HG02973 (cell line): Measurements from ENCODE around the gene SLC6A13.

Experiments used
- ATAC-seq: cut with Tn5 transposase; IDR thresholded peaks from one replicate; pipeline ENCODE4 v1.9.1; 2021; ENCODE audit warnings: moderate library complexity; ENCODE audit not compliant: unreplicated experiment

Gene SLC6A13

GRCh38 chr12:234891-235415, 27.7 kb downstream of the SLC6A13 start:
- ATAC-seq, result no peak

DNA sequence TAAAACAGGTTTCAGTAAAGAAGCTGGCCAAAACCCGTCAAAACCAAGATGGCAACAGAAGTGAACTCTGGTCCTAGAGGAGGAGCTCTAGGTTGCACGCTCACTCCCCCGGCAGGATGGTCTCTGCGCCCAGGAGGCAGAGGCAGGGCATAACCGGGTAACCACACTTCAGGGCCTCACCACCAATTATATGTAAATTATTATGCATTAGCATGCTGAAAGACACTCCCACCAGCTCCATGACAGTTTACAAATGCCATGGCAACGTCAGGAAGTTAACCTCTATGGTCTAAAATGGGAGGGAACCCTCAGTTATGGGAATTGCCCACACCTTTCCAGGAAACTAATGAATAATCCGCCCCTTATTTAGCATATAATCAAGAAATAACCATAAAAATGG, 28.6 kb downstream of the SLC6A13 start:
- ATAC-seq, result no peak

GRCh38 chr12:233615-233968, 29.0 kb downstream of the SLC6A13 start:
- ATAC-seq, result no peak

DNA sequence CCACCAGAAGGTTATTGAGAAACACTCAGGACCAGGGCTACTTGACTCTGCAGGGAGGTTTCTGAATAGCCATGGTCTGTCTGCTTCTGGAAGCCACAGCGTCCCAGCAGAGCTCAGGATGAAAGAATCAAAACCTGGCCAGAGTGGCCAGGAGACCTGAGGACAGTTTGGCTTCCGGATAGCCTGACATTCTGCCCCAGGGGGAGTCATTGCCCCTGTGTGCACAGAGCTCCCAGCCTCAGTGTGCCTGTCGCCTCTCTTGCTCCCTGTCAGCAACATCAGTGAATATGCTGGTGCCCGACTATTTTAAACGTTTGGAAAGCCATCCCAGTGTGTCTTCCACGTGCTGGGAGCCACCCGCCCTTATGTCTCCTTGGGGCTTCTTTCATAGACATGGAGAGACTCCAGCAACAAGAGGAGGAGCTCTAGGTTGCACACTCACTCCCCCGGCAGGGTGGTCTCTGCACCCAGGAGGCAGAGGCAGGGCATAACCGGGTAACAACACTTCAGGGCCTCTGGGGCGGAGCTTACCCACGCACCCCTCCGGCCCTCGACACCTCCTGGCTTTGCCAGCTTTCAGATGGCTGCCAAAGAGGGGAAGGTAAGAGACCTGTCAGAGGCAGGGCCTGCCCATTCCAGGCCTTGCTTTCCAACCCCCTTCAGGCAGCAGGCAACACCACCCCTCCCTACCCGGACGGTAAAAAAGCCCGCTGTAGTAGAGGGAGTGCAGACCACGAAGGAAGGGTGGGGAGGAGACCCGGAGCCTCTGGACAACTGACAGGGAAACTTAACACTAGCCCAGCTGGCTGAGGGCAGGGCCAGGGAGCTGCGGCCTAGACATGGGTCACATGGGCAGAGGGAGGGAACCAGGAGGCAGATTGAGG, 29.7 kb downstream of the SLC6A13 start:
- no peak for ATAC-seq

GRCh38 chr12:230925-231671, 31.5 kb downstream of the SLC6A13 start:
- ATAC-seq, result no peak

GRCh38 chr12:229441-230191, 33.0 kb downstream of the SLC6A13 start:
- ATAC-seq, result no peak

DNA sequence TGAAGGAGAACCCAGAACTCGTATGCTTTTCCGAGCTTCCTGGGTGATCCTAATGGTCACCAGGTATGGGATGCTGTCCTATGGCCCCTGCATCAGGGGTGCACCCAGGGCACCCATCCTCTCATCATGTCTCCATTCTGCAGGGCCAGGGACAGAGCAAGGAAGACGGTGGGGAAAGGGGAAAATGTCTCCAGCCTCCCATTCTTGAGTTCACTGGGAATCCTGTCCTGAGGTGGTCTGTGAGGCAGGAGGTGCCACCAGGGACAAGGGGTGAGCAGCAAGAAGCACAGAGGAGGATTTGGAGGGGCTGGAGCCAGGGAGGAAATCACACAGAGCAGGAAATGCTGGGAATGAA, 33.8 kb downstream of the SLC6A13 start:
- no peak for ATAC-seq

DNA sequence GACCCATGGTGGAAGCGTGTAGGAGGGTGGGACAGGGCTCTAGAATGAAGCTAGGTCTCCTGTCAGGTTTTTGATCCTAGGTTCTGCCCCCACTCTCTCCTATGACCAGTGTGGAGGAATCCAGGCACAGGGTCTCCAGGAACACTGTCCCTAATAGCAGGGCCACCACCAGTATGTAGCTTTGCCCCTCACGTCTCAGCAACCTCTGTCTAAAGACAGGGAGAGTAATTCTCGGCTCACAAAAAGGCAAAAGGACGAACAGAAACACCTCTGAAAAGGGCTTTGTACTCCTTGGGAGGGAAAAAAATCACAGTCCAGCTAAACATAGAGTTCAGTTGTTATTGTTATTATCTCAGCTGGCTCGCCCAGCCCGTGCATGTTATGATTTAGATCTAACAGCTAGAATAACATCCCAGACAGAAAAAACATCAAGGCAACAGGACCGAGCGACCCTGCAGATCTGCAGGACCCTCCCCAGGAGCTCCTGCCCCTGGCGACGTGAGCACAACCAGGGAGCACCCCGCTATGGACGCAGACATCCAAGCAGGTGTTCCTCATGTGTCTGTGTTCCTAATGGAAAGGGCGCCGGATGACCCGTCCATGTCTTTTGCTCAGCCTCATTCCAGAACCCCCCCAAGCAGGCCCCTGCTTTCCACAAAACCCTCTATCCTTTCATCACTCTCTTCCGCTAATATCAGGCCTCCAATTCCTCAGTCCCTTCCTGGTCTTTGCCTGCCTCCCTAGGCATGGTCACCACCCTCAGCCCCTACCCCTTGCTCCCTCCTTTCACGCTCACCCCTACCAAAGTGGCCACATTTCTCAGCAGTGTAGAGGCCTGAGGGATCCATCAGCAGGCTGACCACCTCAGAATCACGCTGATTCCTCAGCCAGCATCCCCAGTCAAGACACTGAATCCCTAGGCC, 34.5 kb downstream of the SLC6A13 start:
- ATAC-seq, result no peak

GRCh38 chr12:227286-227915, 35.2 kb downstream of the SLC6A13 start:
- ATAC-seq, result no peak

DNA sequence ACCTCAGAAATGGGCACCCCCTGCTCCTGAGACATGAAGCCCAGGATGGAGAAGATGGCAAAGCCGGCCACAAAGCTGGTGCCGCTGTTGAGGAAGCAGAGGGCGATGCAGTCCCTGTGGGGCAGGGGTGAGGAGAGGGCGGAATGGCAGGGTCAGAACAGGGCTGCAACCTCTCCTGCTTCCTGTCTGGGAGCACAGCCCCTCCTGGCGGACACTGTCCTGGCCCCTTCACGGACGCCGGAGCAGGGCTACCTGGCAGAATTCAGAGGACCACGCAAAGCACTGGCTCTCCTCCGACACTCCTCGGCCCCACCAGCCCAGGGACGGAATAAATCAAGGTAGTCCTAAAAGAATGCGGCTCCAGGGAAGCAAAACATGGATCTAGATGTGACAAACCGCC, 36.2 kb downstream of the SLC6A13 start:
- ATAC-seq, result no peak

DNA sequence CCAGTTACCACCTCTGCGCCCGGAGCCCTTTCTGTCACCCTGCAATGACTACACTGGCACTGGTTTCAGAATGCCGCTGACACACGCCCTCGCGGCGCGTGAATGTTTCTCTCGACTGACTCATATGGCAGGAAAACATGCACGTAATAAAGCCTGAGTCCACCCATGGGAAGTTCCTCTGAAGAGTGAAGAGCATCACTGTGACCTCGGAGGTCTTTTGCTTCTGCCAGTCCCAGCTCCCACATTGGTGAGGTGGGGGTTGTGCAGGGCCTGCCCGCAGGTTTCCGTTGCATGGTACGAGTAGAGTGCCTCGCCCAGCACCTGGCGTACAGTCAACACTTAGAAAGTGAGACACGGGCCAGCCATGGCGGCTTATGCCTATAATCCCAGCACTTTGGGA, 37.6 kb downstream of the SLC6A13 start:
- no peak for ATAC-seq

DNA sequence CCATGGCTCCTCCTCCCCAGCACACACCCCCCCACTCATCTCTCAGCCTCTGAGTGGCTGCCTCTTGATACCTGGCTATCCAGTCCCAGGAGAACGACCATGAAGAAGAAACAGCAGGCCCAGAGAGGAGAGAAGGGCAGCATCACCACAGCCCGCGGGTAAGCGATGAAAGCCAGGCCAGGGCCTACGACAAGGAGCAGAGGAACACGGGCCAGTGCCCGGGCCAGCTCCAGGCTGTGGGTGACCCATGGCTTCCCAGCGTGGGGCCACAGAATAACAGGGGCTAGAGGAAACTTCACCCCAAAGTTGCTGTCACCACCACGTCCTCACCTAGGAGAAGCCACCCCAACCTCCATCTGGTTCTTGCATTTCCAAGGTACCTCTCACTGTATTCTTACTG, 38.3 kb downstream of the SLC6A13 start:
- no peak for ATAC-seq

- no peak for ATAC-seq
Measured at GRCh38 chr12:223841-224240, 38.8 kb downstream of the SLC6A13 start.

DNA sequence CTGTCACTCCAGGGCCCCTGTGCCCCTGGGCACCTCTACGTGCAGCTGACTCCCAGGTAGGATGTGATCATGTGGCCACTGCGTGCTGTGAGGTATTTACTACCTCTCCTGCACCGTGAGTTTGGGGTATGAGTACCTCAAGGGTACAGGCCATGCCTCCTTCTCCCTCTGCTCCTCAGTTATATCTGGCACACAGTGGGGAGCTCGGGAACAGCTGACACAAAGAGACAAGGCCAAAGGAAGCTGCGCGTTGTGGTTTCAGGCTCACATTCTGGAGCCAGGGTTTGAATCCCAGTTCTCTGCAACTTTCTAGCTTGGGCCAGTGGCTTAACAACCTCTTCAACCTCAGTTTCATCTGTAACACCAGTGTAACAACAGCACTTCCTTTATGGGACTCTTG, 40.9 kb downstream of the SLC6A13 start:
- no peak for ATAC-seq

DNA sequence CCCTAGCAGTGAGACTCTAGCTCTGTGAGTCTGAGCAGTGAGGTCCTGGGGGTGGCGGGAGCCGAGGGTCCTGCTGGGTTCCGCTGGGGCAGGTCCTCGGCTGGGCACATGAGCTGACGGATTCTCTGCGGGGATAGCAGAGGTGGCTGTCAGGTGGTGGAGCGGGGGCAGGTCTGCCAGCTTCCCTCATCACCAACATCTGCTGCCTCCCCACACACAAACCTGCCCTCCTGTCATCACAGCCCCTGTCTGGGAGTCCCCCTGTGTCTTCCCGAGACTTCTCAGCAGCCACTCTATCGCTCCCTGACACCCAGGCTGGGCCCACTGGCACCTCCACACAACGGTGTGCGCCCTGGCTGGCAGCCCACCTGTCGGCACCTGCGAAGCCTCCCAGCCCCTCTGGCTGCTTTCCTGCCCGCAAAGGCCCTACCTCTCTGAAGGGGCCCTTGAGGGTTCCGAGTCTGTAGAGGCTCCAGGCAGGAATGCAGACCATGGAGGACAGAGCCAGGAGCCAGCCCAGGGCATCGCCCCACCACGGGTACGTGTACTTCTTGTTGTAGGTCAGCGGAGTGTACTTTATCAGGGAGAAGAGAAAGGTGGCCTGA, 41.6 kb downstream of the SLC6A13 start:
- ATAC-seq, result no peak

- no peak for ATAC-seq
Measured at GRCh38 chr12:220491-220890, 42.1 kb downstream of the SLC6A13 start.

DNA sequence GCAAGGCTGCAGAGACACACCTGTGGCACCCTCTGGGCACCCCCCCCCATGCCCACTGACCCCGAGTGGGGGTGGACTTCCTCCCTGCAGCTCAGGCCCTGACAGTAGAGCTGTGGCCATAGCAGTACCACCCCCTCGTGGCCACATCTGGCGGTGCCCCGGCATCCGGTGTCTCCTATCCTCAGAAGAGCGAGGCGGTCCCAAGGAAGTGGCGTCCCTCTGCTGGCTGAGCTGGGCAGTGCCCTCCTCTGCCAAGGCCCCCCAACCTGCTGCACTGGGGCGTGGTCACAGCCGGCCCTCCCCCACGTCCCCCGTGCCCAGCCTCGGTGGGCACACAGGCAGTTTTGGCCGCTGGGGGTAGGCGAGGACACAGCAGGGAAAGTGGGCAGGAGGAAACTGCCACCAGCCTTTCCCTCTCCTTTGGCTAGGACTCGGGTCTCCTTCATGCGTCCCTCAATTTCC, 42.7 kb downstream of the SLC6A13 start:
- no peak for ATAC-seq

DNA sequence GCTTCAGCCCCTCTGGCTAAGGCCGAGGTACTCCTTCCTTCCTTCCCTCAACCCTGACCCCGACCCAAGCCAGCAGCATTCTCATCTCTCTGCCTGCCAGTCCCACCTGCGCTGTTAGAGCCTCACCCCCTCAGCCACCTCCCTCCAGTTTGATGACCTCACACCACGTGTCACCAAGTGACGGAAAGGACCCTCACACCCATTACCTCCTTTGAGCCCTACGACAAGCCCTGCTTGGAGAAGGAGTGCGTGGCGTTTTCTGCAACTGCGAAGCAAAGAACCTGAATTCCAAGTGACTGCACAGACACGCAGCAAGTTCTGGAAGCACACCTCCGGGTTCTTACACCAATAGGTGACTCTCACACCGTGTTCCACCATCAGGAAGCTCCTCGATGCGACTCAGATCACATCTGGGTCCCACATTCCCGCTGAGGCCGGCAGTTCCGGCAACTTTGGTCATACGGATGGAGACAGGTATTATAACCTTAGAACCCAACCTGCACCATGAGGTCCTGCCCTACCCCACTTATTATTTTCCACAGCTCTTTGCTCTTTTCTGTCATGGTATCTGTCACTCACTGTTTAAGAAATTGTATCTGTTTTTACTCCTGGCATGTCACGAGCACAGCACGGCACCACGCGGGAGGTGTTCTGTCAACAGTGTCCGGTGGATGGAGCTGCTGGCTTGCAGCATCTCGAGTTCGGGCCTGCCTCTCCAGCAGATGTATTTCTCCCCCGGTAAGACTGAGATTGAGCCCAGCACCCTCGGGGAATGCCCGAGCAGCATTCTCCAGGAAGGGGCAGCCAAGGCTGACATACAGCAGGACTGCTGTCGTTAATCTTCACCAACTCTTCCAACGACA, 43.7 kb downstream of the SLC6A13 start:
- no peak for ATAC-seq

- no peak for ATAC-seq
Measured at GRCh38 chr12:218221-218620, 44.4 kb downstream of the SLC6A13 start.
